Measurements from ENCODE around the gene RNF115.

DNA sequence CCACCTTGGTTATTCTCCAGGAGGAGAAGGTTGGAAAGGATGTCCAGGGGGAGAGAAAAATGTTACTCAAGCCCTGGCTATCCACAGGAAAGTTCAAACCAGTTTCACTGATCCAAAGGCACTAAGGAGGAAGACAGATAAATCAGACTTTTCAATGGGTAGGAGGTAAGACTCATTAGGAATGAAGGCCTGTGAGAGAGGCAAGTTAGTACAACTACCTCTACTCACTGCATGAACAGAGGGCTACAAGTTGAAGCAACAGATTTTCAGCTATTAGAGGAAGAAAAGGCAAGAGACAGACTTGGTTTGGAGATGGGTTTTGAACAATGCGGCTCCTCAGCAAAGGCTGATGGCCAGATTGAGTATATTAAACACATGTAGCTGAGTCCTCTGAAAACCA, 87.7 kb downstream of the RNF115 start:
- TF ChIP-seq CHD2 (IDR thresholded peaks at IDR 0.05; ENCODE audit: low read length, partially characterized antibody) (no peak), EZH2phosphoT487 (IDR thresholded peaks at IDR 0.05; ENCODE audit: borderline replicate concordance, low read depth) (no peak), FOXM1 (IDR thresholded peaks at IDR 0.05; ENCODE audit: low read depth) (no peak), GATA2 (CRISPR knock-in tag; IDR thresholded peaks at IDR 0.05) (no peak), YY1 (IDR thresholded peaks at IDR 0.05; ENCODE audit: low read depth) (no peak), RFX5 (IDR thresholded peaks at IDR 0.05; ENCODE audit: low read length) (no peak)
- TF ChIP-seq, protein P1, sequence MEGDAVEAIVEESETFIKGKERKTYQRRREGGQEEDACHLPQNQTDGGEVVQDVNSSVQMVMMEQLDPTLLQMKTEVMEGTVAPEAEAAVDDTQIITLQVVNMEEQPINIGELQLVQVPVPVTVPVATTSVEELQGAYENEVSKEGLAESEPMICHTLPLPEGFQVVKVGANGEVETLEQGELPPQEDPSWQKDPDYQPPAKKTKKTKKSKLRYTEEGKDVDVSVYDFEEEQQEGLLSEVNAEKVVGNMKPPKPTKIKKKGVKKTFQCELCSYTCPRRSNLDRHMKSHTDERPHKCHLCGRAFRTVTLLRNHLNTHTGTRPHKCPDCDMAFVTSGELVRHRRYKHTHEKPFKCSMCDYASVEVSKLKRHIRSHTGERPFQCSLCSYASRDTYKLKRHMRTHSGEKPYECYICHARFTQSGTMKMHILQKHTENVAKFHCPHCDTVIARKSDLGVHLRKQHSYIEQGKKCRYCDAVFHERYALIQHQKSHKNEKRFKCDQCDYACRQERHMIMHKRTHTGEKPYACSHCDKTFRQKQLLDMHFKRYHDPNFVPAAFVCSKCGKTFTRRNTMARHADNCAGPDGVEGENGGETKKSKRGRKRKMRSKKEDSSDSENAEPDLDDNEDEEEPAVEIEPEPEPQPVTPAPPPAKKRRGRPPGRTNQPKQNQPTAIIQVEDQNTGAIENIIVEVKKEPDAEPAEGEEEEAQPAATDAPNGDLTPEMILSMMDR (IDR thresholded peaks at IDR 0.05), result no peak
- TF ChIP-seq, protein P2, sequence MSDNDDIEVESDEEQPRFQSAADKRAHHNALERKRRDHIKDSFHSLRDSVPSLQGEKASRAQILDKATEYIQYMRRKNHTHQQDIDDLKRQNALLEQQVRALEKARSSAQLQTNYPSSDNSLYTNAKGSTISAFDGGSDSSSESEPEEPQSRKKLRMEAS (IDR thresholded peaks at IDR 0.05; ENCODE audit: low read depth), result no peak
